SH-SY5Y (cell line): ENCODE measurements around the gene SACM1L.

ENCODE experiments used
- GATA2 ChIP-seq: IDR thresholded peaks from 2 replicates; pipeline ENCODE4 v1.6.1; 2011; ENCODE audit warnings: mild to moderate bottlenecking, low read depth, low read length
- GATA3 ChIP-seq: IDR thresholded peaks from 2 replicates; pipeline ENCODE4 v1.6.1; 2011; ENCODE audit warnings: low read depth, mild to moderate bottlenecking, low read length, moderate library complexity

- TF ChIP-seq GATA2 (no peak), GATA3 (no peak)
Observed at GRCh38 chr3:45683417-45684326, 5.5 kb upstream of the SACM1L start.
